Inferior parietal cortex (tissue), 1 donor: Measurements from ENCODE around the gene PATE1.

Source experiments
- DNase-seq: peaks from one replicate; pipeline ENCODE4 v3.0.0-alpha.2; 2016; ENCODE audit errors: extremely low spot score

PATE1 gene

DNA sequence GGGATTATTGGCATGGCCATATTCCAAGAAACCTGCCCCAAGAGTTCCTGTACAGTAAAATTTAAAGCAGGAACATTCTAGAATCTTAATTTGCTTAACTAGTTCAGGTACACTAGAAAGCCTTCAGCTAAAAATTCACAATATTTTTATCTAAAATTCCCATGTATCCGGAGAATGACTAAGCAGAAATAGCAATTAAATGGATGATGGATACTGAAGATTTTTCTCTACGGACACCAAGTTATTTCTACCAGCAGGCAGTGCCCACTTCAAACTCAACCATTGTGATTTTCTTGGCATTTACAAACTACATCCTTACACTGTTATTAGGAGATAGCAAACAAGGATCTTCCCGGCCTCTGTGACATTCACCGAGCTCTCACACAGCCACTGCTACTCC is 44.7 kb downstream of the PATE1 start:
- DNase-seq = no peak

DNA sequence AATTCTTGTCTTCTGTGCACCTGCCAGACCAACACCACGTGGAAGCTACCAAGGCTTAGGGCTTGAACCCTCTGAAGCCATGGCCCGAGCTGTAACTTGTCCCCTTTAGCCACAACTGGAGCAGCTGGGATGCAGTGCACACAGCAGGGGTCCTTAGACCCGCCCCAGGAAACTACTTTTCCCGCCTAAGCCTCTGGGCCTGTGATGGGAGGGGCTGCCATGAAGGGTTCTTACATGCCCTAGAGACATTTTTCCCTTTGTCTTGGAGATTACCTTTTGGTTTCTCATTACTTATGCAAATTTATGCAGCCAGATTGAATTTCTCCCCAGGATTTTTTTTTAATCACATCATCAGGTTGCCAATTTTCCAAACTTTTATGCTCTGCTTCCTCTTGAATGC is 51.6 kb downstream of the PATE1 start:
- DNase-seq = no peak
